ENCODE data around the gene KRT85.

DNA sequence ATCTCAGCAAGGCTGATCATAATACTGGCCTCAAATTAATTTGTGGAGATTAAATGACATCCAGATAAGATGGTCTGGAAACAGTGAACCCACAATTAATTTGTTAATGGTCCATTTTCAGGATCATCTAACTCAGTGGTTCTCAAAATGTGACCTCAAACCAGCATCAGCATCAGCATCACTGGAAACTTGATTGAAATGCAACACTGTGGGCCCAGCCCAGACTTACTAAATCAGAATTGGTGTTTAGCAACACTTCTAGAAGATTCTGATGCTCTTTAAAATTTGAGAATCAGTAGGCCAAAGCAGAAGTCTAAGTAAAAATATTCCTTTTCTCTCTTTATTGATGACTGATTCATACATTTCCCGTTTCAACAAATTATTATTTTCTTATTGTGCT is 49.5 kb upstream of the KRT85 start:
- TF ChIP-seq, protein P1, sequence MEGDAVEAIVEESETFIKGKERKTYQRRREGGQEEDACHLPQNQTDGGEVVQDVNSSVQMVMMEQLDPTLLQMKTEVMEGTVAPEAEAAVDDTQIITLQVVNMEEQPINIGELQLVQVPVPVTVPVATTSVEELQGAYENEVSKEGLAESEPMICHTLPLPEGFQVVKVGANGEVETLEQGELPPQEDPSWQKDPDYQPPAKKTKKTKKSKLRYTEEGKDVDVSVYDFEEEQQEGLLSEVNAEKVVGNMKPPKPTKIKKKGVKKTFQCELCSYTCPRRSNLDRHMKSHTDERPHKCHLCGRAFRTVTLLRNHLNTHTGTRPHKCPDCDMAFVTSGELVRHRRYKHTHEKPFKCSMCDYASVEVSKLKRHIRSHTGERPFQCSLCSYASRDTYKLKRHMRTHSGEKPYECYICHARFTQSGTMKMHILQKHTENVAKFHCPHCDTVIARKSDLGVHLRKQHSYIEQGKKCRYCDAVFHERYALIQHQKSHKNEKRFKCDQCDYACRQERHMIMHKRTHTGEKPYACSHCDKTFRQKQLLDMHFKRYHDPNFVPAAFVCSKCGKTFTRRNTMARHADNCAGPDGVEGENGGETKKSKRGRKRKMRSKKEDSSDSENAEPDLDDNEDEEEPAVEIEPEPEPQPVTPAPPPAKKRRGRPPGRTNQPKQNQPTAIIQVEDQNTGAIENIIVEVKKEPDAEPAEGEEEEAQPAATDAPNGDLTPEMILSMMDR (IDR thresholded peaks at IDR 0.05), result no peak
- TF ChIP-seq EP300 (IDR thresholded peaks at IDR 0.05) (no peak), RCOR1 (IDR thresholded peaks at IDR 0.05; ENCODE audit: low read depth, low read length) (no peak), ZNF302 (CRISPR knock-in tag; IDR thresholded peaks at IDR 0.05) (no peak)
